ENCODE measurements around the gene PHOX2B.

GRCh38 chr4:41731569-41732126 lies 16.9 kb downstream of the PHOX2B start:
- no peak for TF ChIP-seq POLR2AphosphoS5 (IDR thresholded peaks at IDR 0.05)
- TF ChIP-seq CTCF (IDR thresholded peaks at IDR 0.05): no peak
